Limb (tissue), 2 donors: ENCODE results near the gene PURB.
A peak's percentile ranks its signal among the peaks of the same experiment; 100 is the strongest.
"Not testable (repeated sequence)": the region's sequence is repeated elsewhere in the genome, so short reads cannot be mapped to it uniquely, and the experiment has no call there.

Experiments used
- DNase-seq, 2 donors: peaks; one replicate each; pipeline ENCODE4 v3.0.0-alpha.2; 2016; ENCODE audit errors: extremely low spot score in 2 of 2

Gene PURB

GRCh38 chr7:44891791-44892190 lies 6.5 kb upstream of the PURB start:
- DNase-seq = no peak

- no peak for DNase-seq
Observed at GRCh38 chr7:44891372-44891771, 6.0 kb upstream of the PURB start.

- peak in 1 of 2 donors; percentile 55 for DNase-seq
Observed at GRCh38 chr7:44889086-44889781, 3.9 kb upstream of the PURB start.

GRCh38 chr7:44887293-44887692 lies 2.0 kb upstream of the PURB start:
- DNase-seq = no peak

GRCh38 chr7:44884621-44885393 lies 523 bp downstream of the PURB start:
- DNase-seq = peak; percentile 34 to 81

- no peak for DNase-seq
Observed at GRCh38 chr7:44883961-44884620, 1.2 kb downstream of the PURB start.

GRCh38 chr7:44882899-44883298 lies 2.4 kb downstream of the PURB start:
- no peak for DNase-seq

- peak in 1 of 2 donors; percentile 26 for DNase-seq
Observed at GRCh38 chr7:44881610-44882009, 3.7 kb downstream of the PURB start.

- no peak for DNase-seq
Observed at GRCh38 chr7:44881066-44881600, 4.2 kb downstream of the PURB start.

GRCh38 chr7:44880317-44881018 lies 4.9 kb downstream of the PURB start:
- no peak for DNase-seq

- no peak for DNase-seq
Observed at GRCh38 chr7:44876393-44876792, 8.9 kb downstream of the PURB start.

- no peak for DNase-seq
Observed at GRCh38 chr7:44875241-44875640, 10.1 kb downstream of the PURB start.

- DNase-seq = no peak
Observed at GRCh38 chr7:44872787-44873186, 12.5 kb downstream of the PURB start.

- DNase-seq = not testable (repeated sequence)
Observed at GRCh38 chr7:44871918-44872317, 13.4 kb downstream of the PURB start.

- DNase-seq = not testable (repeated sequence)
Observed at GRCh38 chr7:44870780-44871179, 14.6 kb downstream of the PURB start.

GRCh38 chr7:44870336-44870735 lies 15.0 kb downstream of the PURB start:
- not testable (repeated sequence) for DNase-seq

- no peak for DNase-seq
Observed at GRCh38 chr7:44867073-44867995, 18.0 kb downstream of the PURB start.

- not testable (repeated sequence) for DNase-seq
Observed at GRCh38 chr7:44861949-44862348, 23.4 kb downstream of the PURB start.

GRCh38 chr7:44858161-44858560 lies 27.2 kb downstream of the PURB start:
- DNase-seq = no peak

- DNase-seq = no peak
Observed at GRCh38 chr7:44854644-44855364, 30.5 kb downstream of the PURB start.
